Measurements from ENCODE around the gene TIPARP.
"Not testable (repeated sequence)": the region's sequence is repeated elsewhere in the genome, so short reads cannot be mapped to it uniquely, and the experiment has no call there.

The TIPARP gene

DNA sequence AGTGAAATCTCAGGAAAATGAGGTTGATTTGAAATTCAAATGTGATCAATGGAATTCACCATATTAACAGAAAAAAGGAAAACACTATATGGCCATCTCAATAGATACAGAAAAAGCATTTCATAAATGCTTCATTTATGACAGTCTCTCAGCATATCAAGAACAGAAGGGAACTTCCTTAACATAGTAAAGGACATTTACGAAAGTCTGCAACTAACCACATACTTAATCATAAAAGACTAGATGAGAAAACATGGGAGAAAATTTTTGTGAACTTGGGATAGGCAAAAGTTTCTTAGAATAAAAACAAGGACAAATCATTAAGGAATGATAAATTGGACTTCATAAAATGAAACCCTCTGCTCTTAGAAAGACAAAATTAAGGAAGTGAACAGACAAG lies 24.7 kb upstream of the TIPARP start:
- ATAC-seq (no peak), DNase-seq (no peak)

DNA sequence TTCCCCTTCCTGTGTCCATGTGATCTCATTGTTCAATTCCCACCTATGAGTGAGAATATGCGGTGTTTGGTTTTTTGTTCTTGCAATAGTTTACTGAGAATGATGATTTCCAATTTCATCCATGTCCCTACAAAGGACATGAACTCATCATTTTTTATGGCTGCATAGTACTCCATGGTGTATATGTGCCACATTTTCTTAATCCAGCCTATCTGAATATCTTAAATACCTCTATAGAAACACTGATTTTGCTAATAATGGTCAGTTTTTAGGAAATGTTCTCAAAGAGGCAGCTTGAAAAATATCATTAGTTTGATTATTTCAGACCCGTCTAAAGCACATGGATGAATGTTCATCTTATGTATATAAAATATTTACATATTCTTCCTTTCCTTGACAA lies 21.7 kb upstream of the TIPARP start:
- DNase-seq = not testable (repeated sequence)

DNA sequence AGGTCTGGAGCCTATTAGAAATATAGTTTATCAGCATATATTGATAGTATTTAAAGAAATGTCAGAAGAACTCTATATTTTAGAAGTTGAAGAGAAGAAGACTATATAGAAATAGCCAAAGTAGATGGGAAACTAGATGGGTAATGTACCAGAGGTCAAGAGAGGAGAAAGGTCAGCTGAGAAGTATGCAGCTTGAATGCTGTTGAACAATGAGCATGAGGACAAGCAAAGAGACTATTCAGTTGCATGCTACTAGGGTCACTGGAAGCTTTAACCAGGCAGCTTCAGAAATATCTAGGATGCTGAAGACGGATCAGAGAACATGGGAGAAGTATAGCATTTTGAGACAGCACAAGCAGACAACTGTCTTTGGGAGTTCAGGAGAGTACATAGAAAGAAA lies 19.6 kb upstream of the TIPARP start:
- ATAC-seq (no peak), DNase-seq (no peak)

More for the DNA sequence above, 21.7 kb upstream of the TIPARP start:
- not testable (repeated sequence) for ATAC-seq

DNA sequence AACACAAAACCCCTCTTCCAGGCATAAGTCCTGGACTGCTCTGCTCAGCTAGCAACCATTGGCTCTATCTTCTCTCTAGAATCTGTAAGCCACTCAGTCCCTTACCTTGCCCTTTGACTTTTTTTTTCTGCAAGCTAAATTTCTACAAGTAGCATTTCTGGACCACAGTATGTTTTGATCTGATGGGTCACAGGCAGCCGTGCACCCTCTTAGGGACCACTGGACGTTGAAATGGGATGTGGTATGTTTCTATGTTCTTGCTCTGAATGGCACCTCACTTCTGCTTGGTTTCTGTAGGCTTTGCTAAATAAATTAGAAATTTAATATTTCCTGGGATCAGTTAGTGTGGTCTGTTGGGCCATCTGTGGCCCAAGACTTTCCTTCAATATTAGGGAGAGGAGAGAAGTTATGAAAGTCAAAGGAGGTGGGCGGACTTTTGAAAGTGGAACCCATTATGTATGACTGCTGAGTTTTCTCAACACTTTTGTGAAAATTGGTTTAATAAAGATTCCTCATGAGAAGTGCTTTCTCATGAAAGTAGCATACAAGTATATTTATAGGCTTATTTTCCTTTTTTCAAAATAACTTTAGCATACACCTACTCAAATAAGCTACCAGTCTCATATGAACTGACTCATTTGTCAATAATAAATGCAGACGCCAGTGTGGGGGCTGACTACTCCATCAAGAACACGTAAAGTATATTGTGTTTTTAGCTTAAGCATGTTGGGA lies 18.4 kb upstream of the TIPARP start:
- DNase-seq (no peak), ATAC-seq (no peak)

DNA sequence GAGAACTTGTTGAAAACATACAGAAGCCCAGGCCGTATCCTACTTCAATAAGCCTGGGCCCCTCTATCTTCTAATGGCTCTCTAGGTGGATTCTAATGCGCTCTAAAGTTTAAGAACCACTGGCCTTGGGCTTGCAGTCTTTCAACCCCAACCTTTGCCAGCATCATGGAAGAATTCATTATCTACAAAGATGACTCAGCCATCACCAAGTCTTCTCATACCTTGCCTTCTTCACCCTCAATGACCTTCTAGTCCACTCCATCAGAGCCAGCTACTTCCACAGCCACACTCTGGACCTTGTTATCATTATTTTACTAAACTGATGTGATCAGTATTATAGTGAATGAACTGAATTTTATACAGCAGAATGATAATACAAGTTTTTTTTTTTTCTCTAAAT lies 16.9 kb upstream of the TIPARP start:
- DNase-seq (no peak), ATAC-seq (no peak)

DNA sequence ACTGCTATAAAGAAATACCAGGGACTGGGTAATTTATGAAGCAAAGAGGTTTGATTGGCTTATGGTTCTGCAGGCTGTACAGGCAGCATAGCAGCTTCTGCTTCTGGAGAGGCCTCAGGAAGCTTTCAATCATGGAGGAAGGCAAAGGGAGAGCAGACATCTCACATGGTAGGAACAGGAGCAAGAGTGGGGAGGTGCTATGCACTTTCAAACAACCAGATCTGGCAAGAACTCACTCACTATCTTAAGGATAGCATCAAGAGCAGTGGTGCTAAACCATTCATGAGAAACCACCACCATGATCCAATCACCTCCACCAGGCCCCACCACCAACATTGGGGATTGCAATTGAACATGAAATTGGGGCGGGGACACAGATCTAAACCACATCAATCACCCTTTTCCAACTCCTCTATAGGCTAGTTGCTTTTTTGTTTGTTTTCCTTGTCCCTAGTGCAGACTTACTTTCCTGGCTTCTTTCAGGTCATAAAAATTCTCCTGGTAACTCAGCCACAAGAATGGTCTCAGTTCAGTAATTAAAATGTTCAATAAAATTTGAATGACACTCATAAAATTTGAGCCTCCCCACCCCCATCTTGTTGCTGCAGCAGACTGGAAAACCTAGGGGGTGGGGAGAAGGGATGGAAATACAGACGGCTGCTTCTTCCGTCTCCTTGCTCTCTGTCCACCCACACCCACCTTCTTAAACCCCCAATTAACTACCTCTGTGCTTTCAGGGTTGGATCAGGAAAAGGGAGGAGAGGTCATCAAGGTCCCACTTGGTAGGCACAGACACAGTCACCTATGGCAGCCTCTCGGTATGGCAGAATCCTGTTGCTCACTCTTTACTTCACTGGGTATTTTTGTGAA lies 16.3 kb upstream of the TIPARP start:
- ATAC-seq (no peak), DNase-seq (no peak)

DNA sequence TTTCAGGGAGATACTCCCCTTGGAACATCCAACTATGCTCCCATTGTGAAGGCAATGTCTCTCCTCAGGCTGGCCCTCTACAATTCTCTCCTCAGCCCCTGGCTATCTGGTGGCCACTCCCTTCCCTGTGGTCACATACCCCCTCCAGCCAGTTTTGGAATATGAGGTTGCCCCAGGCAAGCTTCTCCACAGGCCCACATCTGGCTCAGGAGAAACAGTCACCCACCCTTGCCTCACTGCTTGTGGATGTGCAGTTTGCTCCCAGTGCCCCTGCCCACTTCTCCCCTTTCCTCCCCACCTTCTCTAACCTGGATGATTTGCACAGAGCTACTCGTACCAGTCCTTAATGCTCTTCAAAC lies 15.7 kb upstream of the TIPARP start:
- no peak for ATAC-seq
- DNase-seq = no peak

DNA sequence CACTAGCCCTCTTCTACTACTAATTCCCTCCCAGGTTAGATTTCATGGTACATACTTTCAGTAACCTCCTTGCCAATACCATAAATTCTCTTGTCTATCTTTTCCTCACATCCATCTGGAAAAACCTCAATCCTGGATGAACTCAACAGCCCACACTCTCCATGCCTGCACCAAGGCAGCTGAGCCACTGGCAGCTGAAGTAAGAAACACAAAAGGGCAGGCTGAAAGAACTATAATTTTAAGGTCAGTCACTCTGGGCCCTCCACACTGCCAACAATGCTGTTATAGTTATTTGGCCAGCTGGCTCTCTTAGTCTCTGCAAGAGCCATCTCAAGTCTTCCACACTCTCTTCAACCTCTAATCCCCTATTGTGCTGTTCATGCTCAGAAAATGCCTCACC lies 15.1 kb upstream of the TIPARP start:
- DNase-seq (no peak), ATAC-seq (no peak)

DNA sequence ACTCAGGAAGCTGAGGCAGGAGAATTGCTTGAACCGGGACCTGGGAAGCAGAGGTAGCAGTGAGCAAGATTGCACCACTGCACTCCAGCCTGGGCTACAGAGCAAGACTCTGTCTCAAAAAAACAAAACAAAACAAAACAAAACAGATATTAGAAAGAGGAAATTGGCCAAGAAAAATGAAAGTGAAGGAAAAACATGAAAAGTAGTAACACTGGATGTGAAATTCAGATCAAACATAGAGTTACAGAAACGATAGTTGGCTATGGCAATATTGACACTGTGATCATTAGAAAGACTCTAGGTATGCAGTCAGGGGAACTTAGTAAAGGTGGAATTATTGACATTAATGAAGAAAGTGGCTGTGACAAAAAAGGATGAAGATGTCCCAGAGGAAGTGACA lies 13.2 kb upstream of the TIPARP start:
- ATAC-seq = no peak
- no peak for DNase-seq

DNA sequence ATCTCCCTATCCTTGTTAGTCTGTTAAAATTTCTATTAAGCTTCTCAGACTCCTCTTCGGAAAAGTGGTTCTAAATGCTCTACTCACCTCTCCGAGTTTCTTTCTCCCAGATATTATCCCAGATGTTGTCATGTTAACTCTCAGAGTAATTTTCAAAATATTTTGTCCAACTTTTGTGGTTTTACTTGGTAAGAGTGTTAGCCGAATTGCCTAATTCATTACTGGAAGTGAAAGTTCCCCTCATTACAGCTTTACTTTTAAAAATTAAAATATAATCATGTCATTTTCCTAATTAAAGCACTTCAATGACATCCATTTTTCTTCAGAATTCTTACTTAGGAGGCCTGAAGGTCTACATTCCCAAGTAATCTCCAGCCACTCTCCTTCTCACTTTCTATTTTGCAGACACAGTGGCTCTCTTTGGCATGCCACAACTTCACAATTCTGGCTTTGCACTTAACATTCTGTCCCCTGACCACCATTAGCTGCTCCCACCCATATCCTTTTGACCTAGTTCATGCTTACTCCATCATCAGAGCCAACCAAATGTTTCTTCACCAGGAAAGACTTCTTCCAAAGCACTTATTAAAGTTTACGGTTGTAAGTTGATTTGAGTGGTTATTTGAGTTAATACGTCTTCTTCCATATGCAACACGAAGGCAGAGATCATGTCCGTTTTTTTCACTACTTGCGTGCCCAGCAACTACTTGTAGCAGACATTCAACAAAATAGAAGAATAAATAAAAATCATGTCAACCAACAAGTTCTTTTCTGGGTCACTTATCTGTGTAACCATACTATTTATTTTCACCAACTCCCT lies 10.2 kb upstream of the TIPARP start:
- ATAC-seq (no peak), DNase-seq (no peak)

DNA sequence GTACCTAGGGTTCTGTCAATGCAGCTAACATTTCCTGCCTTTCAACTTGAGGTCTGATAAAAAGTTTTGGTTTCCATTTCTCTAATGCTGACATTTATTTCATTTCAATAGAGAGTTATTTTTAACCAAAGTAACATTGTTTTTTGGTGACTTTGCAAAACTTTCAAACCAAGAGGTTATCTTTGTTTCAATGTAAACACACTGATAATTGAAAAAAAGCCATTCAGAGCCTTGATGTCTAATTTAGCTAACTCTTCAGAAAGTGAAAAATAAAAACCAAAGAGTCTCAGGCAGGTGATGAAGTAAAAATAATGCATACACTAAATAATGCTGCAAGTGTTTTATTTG lies 9.6 kb upstream of the TIPARP start:
- no peak for DNase-seq
- peak; percentile 76 for ATAC-seq

DNA sequence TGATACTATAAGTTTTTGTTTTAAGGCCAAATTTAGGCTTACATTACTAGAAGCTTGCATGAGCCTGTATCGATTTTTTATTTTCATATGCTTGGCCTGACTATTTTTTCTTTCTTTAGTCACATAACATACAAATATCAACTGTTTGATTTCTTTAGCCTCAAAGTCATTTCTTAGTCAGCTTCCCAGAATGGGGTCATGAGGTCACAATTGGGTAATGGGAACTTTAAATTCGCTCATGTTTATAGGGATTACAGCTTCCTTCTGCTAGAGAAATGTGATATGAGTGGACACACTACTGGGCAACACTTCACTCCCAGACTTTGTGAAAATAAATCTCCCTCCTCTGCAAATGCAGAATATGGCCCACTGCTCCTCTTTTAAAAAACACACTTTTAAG lies 9.1 kb upstream of the TIPARP start:
- ATAC-seq (no peak), DNase-seq (no peak)

DNA sequence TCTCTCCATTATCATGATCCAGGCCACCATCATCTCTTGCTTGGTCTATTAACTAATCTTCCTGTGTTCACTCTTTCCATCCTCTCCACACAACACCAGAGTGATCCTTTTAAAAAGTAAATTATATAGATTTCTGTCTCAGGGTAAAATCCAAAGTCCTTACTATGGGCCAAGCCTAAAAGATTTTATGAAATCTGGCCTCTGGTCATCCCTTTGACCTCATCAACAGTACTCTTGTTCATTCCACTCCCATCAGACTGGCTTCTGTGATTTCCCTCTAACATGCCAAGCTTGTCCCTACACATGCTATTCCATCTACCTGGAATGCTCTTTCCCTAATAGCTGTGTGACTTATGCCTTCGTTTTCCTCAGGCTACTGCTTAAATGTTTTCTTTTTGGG lies 8.3 kb upstream of the TIPARP start:
- DNase-seq (no peak), ATAC-seq (no peak)

DNA sequence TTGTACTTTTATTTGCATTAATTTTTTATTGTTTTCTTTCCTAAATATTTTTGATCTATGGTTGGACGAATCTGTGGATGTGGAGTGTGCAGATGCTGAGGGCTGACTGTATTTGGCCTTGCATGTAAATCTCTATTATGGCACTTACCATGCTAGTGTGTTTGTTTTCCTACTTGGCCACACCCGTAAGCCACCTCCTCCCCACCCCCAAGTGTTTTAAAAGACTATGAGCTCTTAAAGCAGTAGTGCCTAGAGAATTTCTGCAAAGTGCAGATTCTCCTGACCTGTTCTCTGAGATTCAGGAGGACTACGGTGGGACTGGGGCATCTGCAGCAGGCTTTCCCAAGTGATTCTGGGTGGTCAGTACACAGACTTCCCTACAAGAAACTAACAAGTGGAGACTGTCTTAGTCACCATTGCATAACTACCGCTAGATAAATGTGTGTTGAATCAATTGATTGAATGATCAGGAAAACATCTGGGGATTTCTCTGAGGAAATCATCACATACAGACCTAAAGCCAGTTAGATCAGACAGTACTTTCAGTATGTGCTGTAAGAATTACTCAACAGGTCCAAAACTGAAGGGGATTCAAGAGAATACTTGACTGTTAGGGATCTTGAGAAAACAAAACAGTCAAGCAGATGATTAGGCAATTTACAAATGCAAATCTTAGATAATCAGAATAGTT lies 6.2 kb upstream of the TIPARP start:
- ATAC-seq (no peak), DNase-seq (no peak)

DNA sequence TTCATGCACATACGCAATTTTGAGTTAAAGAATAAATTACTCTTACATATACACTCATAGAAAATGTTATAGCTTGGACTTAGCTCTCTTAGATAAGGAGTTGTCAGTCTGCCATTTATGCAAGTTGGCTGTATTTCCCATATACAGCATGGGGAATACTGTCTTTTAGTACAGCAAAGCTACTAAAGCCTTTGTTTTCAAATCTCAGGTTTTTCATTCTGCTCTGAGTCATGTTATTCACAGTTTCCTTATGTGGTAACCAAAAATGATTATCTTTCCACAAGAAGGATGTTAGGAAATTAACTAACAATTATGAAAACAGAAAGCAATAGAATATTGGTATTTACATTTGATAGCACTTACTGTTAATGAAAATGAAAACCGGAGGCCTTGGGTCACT lies 4.3 kb upstream of the TIPARP start:
- DNase-seq = no peak
- ATAC-seq = no peak

DNA sequence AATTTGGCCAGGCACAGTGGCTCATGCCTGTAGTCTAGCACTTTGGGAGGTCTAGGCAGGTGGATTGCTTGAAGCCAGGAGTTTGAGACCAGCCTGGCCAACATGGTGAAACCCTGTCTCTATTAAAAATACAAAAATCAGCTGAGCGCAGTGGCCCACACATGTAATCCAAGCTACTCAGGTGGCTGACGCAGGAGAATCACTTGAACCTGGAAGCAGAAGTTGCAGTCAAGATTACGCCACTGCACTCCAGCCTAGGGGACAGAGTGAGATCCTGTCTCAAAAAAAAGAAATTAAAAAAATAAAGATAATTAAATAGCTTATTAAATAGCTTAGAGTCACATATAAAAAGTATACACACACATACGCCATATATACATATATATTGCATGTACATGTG lies 3.7 kb upstream of the TIPARP start:
- ATAC-seq = no peak
- DNase-seq = no peak

DNA sequence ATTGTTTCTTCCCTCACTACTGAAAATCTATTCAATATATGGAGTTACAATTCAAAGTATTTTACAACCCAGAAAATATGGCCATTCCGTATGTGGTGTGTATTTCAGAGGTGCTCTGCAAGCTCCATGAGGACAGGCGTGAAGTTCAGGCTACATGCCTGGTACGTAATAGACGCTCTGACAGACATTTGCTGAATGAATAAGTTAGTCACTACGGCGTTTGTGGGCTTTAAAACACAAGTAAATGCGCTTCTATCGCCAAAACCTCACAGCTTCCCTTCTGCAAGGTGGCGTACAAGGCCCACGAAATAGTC lies 701 bp upstream of the TIPARP start:
- ATAC-seq = no peak
- DNase-seq = no peak

DNA sequence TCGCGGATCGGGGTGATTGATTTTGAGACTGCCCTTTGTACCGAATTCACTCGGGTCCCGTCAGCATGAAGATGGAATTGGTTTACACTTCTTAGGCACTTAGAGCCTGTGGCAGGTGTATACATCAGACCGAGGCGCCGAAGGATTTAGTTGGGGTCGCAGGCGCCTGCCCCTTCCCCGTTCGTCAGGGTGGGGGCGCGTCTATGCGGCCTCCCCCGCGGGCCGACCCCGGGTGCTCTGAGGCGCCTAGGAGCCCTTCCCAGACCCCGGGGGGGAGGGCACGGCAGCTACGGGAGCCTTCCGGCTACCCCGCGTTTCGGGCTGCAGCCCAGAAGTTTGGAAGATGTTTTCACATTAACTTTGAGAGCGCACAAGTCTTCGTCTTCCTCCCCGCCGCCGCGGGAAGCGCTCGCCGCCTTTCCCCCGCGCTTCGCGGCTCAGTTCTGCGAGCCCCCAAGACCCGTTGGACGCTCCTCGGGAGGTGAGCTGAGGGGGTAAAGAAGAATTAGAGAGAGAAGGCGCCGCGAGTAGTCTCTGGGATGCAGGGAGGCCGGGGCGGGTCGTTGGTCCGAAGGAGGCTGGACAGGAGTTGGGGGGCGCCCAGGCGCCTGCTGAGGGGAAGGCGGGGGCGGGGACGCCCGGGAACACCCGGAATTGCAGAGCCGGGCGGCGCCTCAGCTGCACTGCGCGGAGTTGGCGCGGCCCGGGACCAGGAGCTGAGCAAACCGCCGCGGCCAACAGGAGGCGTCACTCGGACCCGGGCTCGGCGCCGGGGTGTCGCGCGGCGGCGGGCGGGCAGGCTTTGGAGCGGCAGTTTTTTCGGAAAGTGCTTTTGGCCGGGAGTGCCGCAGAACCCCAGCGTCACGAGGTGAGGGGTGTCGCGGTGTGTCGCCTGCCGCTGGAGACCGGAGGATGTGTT lies 780 bp downstream of the TIPARP start:
- DNase-seq (peak; percentile 69), ATAC-seq (peak; percentile 1)

DNA sequence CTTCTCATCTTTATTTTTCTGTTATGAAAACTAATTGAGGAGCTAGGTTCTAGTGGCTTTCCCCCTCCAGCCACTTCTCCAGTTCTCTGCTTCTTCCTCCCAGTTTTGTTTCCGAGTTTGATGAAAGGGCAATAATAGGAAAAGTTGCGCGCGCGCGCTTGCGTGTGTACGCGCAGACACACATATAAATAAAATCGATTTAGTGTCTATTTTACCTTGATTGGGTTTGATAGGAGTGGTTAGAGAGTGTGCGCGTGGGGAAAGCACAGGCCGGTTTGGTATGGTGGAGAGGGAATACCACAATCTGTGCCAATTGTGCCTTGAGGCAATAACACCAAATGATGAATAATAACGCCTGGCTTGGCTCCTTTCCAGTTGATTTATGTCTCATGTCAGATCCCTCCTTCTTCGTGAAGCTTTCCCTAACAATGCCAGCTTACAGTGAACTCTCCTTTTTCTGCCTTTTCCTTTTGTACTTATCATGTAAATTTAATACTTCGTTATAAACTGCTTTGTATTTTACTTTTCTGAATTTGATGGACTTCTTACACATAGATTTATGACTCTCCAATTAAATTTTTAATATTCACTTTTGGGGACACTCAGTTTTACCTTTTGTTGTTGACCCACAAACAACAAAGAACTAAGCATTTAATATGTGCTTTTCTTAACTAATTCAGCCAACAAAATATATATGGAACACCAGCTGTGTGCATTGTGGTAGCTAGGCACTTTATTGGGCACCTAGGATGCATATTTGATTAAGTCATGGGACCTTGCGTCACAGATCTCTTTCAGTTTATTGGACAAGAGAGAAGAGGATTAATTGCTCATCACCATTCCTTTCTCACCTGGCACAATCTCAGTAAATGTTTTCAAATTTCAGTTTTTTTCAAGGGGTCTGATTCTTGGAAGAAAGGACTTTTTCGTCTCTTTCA lies 1.7 kb downstream of the TIPARP start:
- no peak for ATAC-seq
- DNase-seq = peak; percentile 40

DNA sequence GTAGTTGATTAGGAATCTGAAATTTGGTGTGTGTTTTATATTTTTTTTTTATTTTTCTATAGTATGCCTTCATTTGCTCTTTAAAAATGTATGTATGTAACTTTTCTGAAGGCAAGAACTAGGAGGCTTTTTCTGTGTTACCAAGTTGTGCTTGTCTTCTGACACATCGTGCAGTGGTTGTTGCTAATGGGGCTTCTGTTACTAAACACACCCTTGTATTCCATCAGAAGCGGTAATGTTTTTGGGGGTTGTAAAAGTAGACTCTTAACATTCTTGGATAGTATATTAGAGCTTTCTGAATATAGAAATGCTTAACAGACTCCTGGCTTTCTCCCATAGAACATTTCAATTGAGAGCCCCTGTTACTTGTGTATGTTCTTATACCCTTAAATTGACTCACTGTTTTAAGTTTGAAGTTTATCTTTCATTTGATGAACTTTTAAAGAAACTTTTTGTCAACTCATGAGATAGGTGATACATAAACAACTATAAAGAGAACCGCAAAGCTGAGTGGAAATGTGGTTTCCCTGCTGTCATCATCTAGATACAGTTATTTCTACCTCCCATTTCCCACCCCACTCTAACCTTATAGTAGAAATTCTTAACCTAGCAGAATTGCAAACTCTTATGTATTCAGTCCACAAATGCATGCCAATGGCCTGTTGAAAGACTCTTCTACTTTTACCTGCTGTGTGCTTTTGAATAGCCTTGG lies 2.5 kb downstream of the TIPARP start:
- DNase-seq = no peak
- no peak for ATAC-seq

All from stimulated activated naive CD8-positive, alpha-beta T cell treated with anti-CD3 and anti-CD28 coated beads, Interleukin-15, Interleukin-2, amounts not matched to agents 100 U/mL and 50 U/mL, for 24 hours (primary cell).